ENCODE measurements around the gene COL18A1. TPM values are rescaled to one million over a fixed set of nuclear protein-coding genes. Genes with fewer than 3 reads are reported as not detected.

The COL18A1 gene
- total RNA-seq, 1 donor from 2014 or later, result 9.2 TPM

- no peak for TF ChIP-seq CTCF (IDR thresholded peaks at IDR 0.05; ENCODE audit: insufficient read depth, low read length, severe bottlenecking)
- Histone ChIP-seq H3K36me3 (ENCODE audit: control insufficient read depth, insufficient read depth, low read length) (peaks cover 1% of the 10 kb centered on the region), H3K27me3 (ENCODE audit: control insufficient read depth, insufficient read depth, low read length) (no peaks in the 10 kb centered on the region), H3K4me3 (ENCODE audit: low read depth, low read length) (no peak overlapping the region)
- DNase-seq (ENCODE audit: low read depth) (no peak), FAIRE-seq (no peak)
Observed at GRCh38 chr21:45514311-45515021, 109.5 kb downstream of the COL18A1 start.

GRCh38 chr21:45515241-45516061 lies 110.5 kb downstream of the COL18A1 start:
- H3K27me3 ChIP-seq (ENCODE audit: control insufficient read depth, insufficient read depth, low read length), result no peaks in the 10 kb centered on the region
- no peak for TF ChIP-seq CTCF (IDR thresholded peaks at IDR 0.05; ENCODE audit: insufficient read depth, low read length, severe bottlenecking)
- no peak for FAIRE-seq
- H3K4me3 ChIP-seq (ENCODE audit: low read depth, low read length), result no peak overlapping the region
- H3K36me3 ChIP-seq (ENCODE audit: control insufficient read depth, insufficient read depth, low read length), result peaks cover 1% of the 10 kb centered on the region
- DNase-seq (ENCODE audit: low read depth), result no peak

- Histone ChIP-seq H3K4me3 (ENCODE audit: low read depth, low read length) (no peak overlapping the region), H3K36me3 (ENCODE audit: control insufficient read depth, insufficient read depth, low read length) (peaks cover 1% of the 10 kb centered on the region), H3K27me3 (ENCODE audit: control insufficient read depth, insufficient read depth, low read length) (no peaks in the 10 kb centered on the region)
- no peak for TF ChIP-seq CTCF (IDR thresholded peaks at IDR 0.05; ENCODE audit: insufficient read depth, low read length, severe bottlenecking)
- no peak for DNase-seq (ENCODE audit: low read depth)
- no peak for FAIRE-seq
Observed at GRCh38 chr21:45516071-45516670, 111.2 kb downstream of the COL18A1 start.

GRCh38 chr21:45516671-45517151 lies 111.7 kb downstream of the COL18A1 start:
- H3K27me3 ChIP-seq (ENCODE audit: control insufficient read depth, insufficient read depth, low read length), result no peaks in the 10 kb centered on the region
- FAIRE-seq, result no peak
- no peak overlapping the region for H3K4me3 ChIP-seq (ENCODE audit: low read depth, low read length)
- no peak for TF ChIP-seq CTCF (IDR thresholded peaks at IDR 0.05; ENCODE audit: insufficient read depth, low read length, severe bottlenecking)
- no peak for DNase-seq (ENCODE audit: low read depth)
- H3K36me3 ChIP-seq (ENCODE audit: control insufficient read depth, insufficient read depth, low read length), result peaks cover 1% of the 10 kb centered on the region

- TF ChIP-seq CTCF (IDR thresholded peaks at IDR 0.05; ENCODE audit: insufficient read depth, low read length, severe bottlenecking), result no peak
- DNase-seq (ENCODE audit: low read depth), result no peak
- no peaks in the 10 kb centered on the region for H3K27me3 ChIP-seq (ENCODE audit: control insufficient read depth, insufficient read depth, low read length)
- FAIRE-seq, result no peak
- no peak overlapping the region for H3K4me3 ChIP-seq (ENCODE audit: low read depth, low read length)
- peaks cover 1% of the 10 kb centered on the region for H3K36me3 ChIP-seq (ENCODE audit: control insufficient read depth, insufficient read depth, low read length)
Observed at GRCh38 chr21:45517249-45518065, 112.5 kb downstream of the COL18A1 start.

Data from bronchial epithelial cell (primary cell).